ENCODE measurements around the gene DISP2. TPM values are rescaled to one million over a fixed set of nuclear protein-coding genes. Genes with fewer than 3 reads are reported as not detected.

Gene DISP2
- total and polyA plus RNA-seq, 2 of the 8 experiments (the other 6 are each of a cell fraction or from before 2014, with no cell fraction given), result 0.45 to 1.2 TPM

- Histone ChIP-seq H3K9ac (replicated peaks in 1 of 4; ENCODE audit: extremely low read depth in 1 of 4, low read depth in 3 of 4, low read length in 3 of 4) (no peak overlapping the region), H2AFZ (ENCODE audit: low read length) (no peak overlapping the region), H2AK5ac (ENCODE audit: low read depth, low read length) (no peak overlapping the region), H2BK120ac (replicated peaks; ENCODE audit: low read depth, low read length) (no peak overlapping the region), H3K27ac (ENCODE audit: low read depth, low read length) (no peak overlapping the region), H3K27me3 (replicated peaks in 1 of 4; ENCODE audit: control insufficient read depth in 3 of 4, extremely low read depth in 1 of 4, insufficient read depth in 3 of 4, low read length in 3 of 4) (no peaks in the 10 kb centered on the region), H4K91ac (replicated peaks; ENCODE audit: insufficient read length, low read length) (no peak overlapping the region), H3K14ac (ENCODE audit: insufficient read length) (no peak overlapping the region), H3K23me2 (ENCODE audit: low read depth, low read length) (no peaks in the 10 kb centered on the region), H4K20me1 (replicated peaks in 1 of 2; ENCODE audit: control insufficient read depth in 1 of 2, insufficient read depth in 2 of 2, low read length in 2 of 2) (peaks cover 0 to 4% of the 10 kb centered on the region in 2 experiments), H2BK20ac (ENCODE audit: low read length) (no peak overlapping the region), H3K18ac (ENCODE audit: extremely low read depth, low read length) (no peak overlapping the region), H3K4ac (replicated peaks; ENCODE audit: insufficient read length, low read depth, low read length) (no peak overlapping the region), H2BK15ac (ENCODE audit: low read length) (no peak overlapping the region), H3K4me2 (ENCODE audit: insufficient read depth in 1 of 2, low read depth in 2 of 2, low read length in 2 of 2) (no peak overlapping the region), H3K4me3 (ENCODE audit: extremely low read depth in 1 of 4, insufficient read depth in 2 of 4, low read depth in 3 of 4, low read length in 4 of 4) (no peak overlapping the region), H3K79me1 (ENCODE audit: low read depth, low read length) (no peaks in the 10 kb centered on the region), H4K5ac (ENCODE audit: insufficient read length, low read depth, low read length) (no peak overlapping the region), H3K36me3 (ENCODE audit: control insufficient read depth in 2 of 4, insufficient read depth in 4 of 4, low read length in 3 of 4) (peaks cover 9 to 13% (median 10%) of the 10 kb centered on the region in 4 experiments; a peak in 7 of 8 replicates), H4K8ac (ENCODE audit: extremely low read depth, insufficient read depth, low read length) (no peak overlapping the region), H3K56ac (replicated peaks; ENCODE audit: insufficient read length, low read depth, low read length) (no peak overlapping the region), H2BK5ac (ENCODE audit: low read depth, low read length) (no peak overlapping the region), H3K79me2 (ENCODE audit: control insufficient read depth in 1 of 2, insufficient read depth in 2 of 2, low read length in 2 of 2) (no peaks in the 10 kb centered on the region), H3K23ac (ENCODE audit: insufficient read length) (no peak overlapping the region), H3K9me3 (ENCODE audit: insufficient read depth in 2 of 2, low read depth in 1 of 2, low read length in 1 of 2) (no peaks in the 10 kb centered on the region), H3K4me1 (replicated peaks in 1 of 4; ENCODE audit: control insufficient read depth in 3 of 4, insufficient read depth in 4 of 4, low read length in 3 of 4) (no peaks in the 10 kb centered on the region), H2BK12ac (ENCODE audit: low read depth, low read length) (no peak overlapping the region)
- TF ChIP-seq TBP (IDR thresholded peaks at IDR 0.05; ENCODE audit: low read depth, low read length) (no peak), YY1 (IDR thresholded peaks at IDR 0.05; ENCODE audit: low read depth, low read length) (no peak), BACH1 (IDR thresholded peaks at IDR 0.05; ENCODE audit: low read length) (no peak)
- ChIA-PET CTCF (ENCODE audit: partially characterized antibody) (interaction anchor here (0.7 to 3.1 kb wide), 9 partner anchors 9 to 181 kb away, joined by 3 to 9 read pairs (median 3); no protein-coding TSS in a partner anchor), POLR2A (ENCODE audit: partially characterized antibody) (interaction anchor here (0.7 to 3.2 kb wide), 7 partner anchors 10 to 21 kb away, joined by 3 to 14 read pairs (median 4); partner anchors contain the start of gene KNSTRN)
- FAIRE-seq (no peak), DNase-seq (ENCODE audit: low read depth in 1 of 2, low spot score in 2 of 2) (no peak)
- 91% methylated on average over 8 of the region's 8 CpGs; no CpG with 5 or more reads in 1 of the 2 experiments for WGBS, 2 experiments (ENCODE audit: extremely low coverage in 1 of 2, insufficient coverage in 1 of 2, insufficient read length in 1 of 2, insufficient replicate concordance in 2 of 2, low coverage in 1 of 2, low lambda C conversion rate in 2 of 2, missing lambda C conversion rate in 1 of 2)
Measured at GRCh38 chr15:40397688-40398412, 39.8 kb downstream of the DISP2 start.

All from H1 (cell line).